Adipocyte (in vitro differentiated cells): ENCODE results near the gene SLC35F4.

Experiments
- DNase-seq: peaks from one replicate; pipeline ENCODE4 v3.0.0-alpha.2; 2015; ENCODE audit warnings: low read depth
- H3K27me3 ChIP-seq: replicated peaks from 2 replicates; pipeline ENCODE4 v1.7.0; 2013; ENCODE audit warnings: mild to moderate bottlenecking, low read length, moderate library complexity; ENCODE audit not compliant: control insufficient read depth, insufficient read depth
- H3K36me3 ChIP-seq: 2 replicates; pipeline ENCODE4 v1.7.0; 2013; ENCODE audit warnings: low read length, mild to moderate bottlenecking, moderate library complexity; ENCODE audit not compliant: control insufficient read depth, insufficient read depth, severe bottlenecking
- H3K4me1 ChIP-seq: 2 replicates; pipeline ENCODE4 v1.7.0; 2013; ENCODE audit warnings: mild to moderate bottlenecking, low read length, moderate library complexity; ENCODE audit not compliant: control insufficient read depth, insufficient read depth
- H3K4me3 ChIP-seq: 2 replicates; pipeline ENCODE4 v1.7.0; 2013; ENCODE audit warnings: mild to moderate bottlenecking, low read length, moderate library complexity
- H3K9ac ChIP-seq: 2 replicates; pipeline ENCODE4 v1.7.0; 2013; ENCODE audit warnings: mild to moderate bottlenecking, low read length, moderate library complexity
- H3K9me3 ChIP-seq: 2 replicates; pipeline ENCODE4 v1.7.0; 2013; ENCODE audit warnings: mild to moderate bottlenecking, low read length, moderate library complexity; ENCODE audit not compliant: control insufficient read depth

Gene SLC35F4

GRCh38 chr14:57660208-57660607 is 205.7 kb downstream of the SLC35F4 start:
- Histone ChIP-seq H3K9ac (no peak overlapping the region), H3K27me3 (no peaks in the 10 kb centered on the region), H3K4me3 (no peak overlapping the region), H3K4me1 (peaks cover 8% of the 10 kb centered on the region), H3K36me3 (no peaks in the 10 kb centered on the region), H3K9me3 (peaks cover 12% of the 10 kb centered on the region)
- no peak for DNase-seq

GRCh38 chr14:57659052-57659451 is 206.8 kb downstream of the SLC35F4 start:
- DNase-seq, result no peak
- Histone ChIP-seq H3K27me3 (no peaks in the 10 kb centered on the region), H3K4me3 (no peak overlapping the region), H3K9me3 (peaks cover 12% of the 10 kb centered on the region), H3K36me3 (no peaks in the 10 kb centered on the region), H3K4me1 (peaks cover 8% of the 10 kb centered on the region), H3K9ac (no peak overlapping the region)

GRCh38 chr14:57657487-57657886 is 208.4 kb downstream of the SLC35F4 start:
- no peak overlapping the region for H3K9ac ChIP-seq
- H3K27me3 ChIP-seq, result no peaks in the 10 kb centered on the region
- DNase-seq, result no peak
- H3K4me1 ChIP-seq, result peaks cover 8% of the 10 kb centered on the region
- peaks cover 6% of the 10 kb centered on the region for H3K9me3 ChIP-seq
- no peak overlapping the region for H3K4me3 ChIP-seq
- H3K36me3 ChIP-seq, result no peaks in the 10 kb centered on the region

- Histone ChIP-seq H3K36me3 (no peaks in the 10 kb centered on the region), H3K4me1 (peaks cover 8% of the 10 kb centered on the region), H3K27me3 (no peaks in the 10 kb centered on the region), H3K9ac (no peak overlapping the region), H3K9me3 (peaks cover under 1% of the 10 kb centered on the region), H3K4me3 (no peak overlapping the region)
- no peak for DNase-seq
Measured at GRCh38 chr14:57656853-57657252, 209.0 kb downstream of the SLC35F4 start.

GRCh38 chr14:57652769-57653168 is 213.1 kb downstream of the SLC35F4 start:
- no peak overlapping the region for H3K9ac ChIP-seq
- no peaks in the 10 kb centered on the region for H3K27me3 ChIP-seq
- no peaks in the 10 kb centered on the region for H3K36me3 ChIP-seq
- no peaks in the 10 kb centered on the region for H3K9me3 ChIP-seq
- no peak for DNase-seq
- peaks cover 5% of the 10 kb centered on the region for H3K4me1 ChIP-seq
- no peak overlapping the region for H3K4me3 ChIP-seq

- no peak for DNase-seq
- Histone ChIP-seq H3K27me3 (no peaks in the 10 kb centered on the region), H3K4me1 (peaks cover 4% of the 10 kb centered on the region), H3K9ac (no peak overlapping the region), H3K9me3 (no peaks in the 10 kb centered on the region), H3K36me3 (no peaks in the 10 kb centered on the region), H3K4me3 (no peak overlapping the region)
Measured at GRCh38 chr14:57641776-57642175, 224.1 kb downstream of the SLC35F4 start.

- Histone ChIP-seq H3K9ac (no peak overlapping the region), H3K27me3 (no peaks in the 10 kb centered on the region), H3K9me3 (no peaks in the 10 kb centered on the region), H3K36me3 (no peaks in the 10 kb centered on the region), H3K4me3 (no peak overlapping the region), H3K4me1 (peaks cover 4% of the 10 kb centered on the region)
- DNase-seq, result no peak
Measured at GRCh38 chr14:57640036-57640435, 225.9 kb downstream of the SLC35F4 start.

- H3K27me3 ChIP-seq, result no peaks in the 10 kb centered on the region
- DNase-seq, result no peak
- H3K4me3 ChIP-seq, result no peak overlapping the region
- peaks cover 4% of the 10 kb centered on the region for H3K4me1 ChIP-seq
- H3K36me3 ChIP-seq, result no peaks in the 10 kb centered on the region
- no peak overlapping the region for H3K9ac ChIP-seq
- no peaks in the 10 kb centered on the region for H3K9me3 ChIP-seq
Measured at GRCh38 chr14:57637901-57638300, 228.0 kb downstream of the SLC35F4 start.

- no peaks in the 10 kb centered on the region for H3K4me1 ChIP-seq
- no peak for DNase-seq
- H3K36me3 ChIP-seq, result no peaks in the 10 kb centered on the region
- H3K27me3 ChIP-seq, result no peaks in the 10 kb centered on the region
- no peak overlapping the region for H3K9ac ChIP-seq
- no peaks in the 10 kb centered on the region for H3K9me3 ChIP-seq
- no peak overlapping the region for H3K4me3 ChIP-seq
Measured at GRCh38 chr14:57634335-57634734, 231.6 kb downstream of the SLC35F4 start.

- Histone ChIP-seq H3K9me3 (no peaks in the 10 kb centered on the region), H3K36me3 (no peaks in the 10 kb centered on the region), H3K4me1 (no peaks in the 10 kb centered on the region), H3K9ac (no peak overlapping the region), H3K27me3 (no peaks in the 10 kb centered on the region), H3K4me3 (no peak overlapping the region)
- DNase-seq, result no peak
Measured at GRCh38 chr14:57632649-57633048, 233.2 kb downstream of the SLC35F4 start.

GRCh38 chr14:57617510-57617909 is 248.4 kb downstream of the SLC35F4 start:
- no peaks in the 10 kb centered on the region for H3K9me3 ChIP-seq

GRCh38 chr14:57612946-57613345 is 252.9 kb downstream of the SLC35F4 start:
- no peaks in the 10 kb centered on the region for H3K27me3 ChIP-seq
- H3K9me3 ChIP-seq, result no peaks in the 10 kb centered on the region
- DNase-seq, result no peak
- no peak overlapping the region for H3K4me3 ChIP-seq
- peaks cover 6% of the 10 kb centered on the region for H3K4me1 ChIP-seq
- H3K36me3 ChIP-seq, result no peaks in the 10 kb centered on the region
- H3K9ac ChIP-seq, result no peak overlapping the region

More at GRCh38 chr14:57617510-57617909, 248.4 kb downstream of the SLC35F4 start:
- H3K4me3 ChIP-seq, result no peak overlapping the region
- no peak for DNase-seq
- no peaks in the 10 kb centered on the region for H3K36me3 ChIP-seq
- H3K9ac ChIP-seq, result no peak overlapping the region
- no peaks in the 10 kb centered on the region for H3K4me1 ChIP-seq
- no peaks in the 10 kb centered on the region for H3K27me3 ChIP-seq
